OCI-LY1 (cell line): ENCODE measurements around the gene NFASC.

Experiments used
- H2AFZ ChIP-seq: fragments of 200-600 bp; sonication (generic), shearing (Covaris generic); 2 replicates; pipeline ENCODE4 v1.6.0; 2014; ENCODE audit warnings: antibody characterized with exemption, mild to moderate bottlenecking, low read length
- H3F3A ChIP-seq: fragments of 200-600 bp; sonication (generic), shearing (Covaris generic); 2 replicates; pipeline ENCODE4 v1.6.0; 2014; ENCODE audit warnings: mild to moderate bottlenecking, antibody characterized with exemption, low read length, moderate library complexity; ENCODE audit not compliant: insufficient read depth
- H3K27ac ChIP-seq: fragments of 200-600 bp; sonication (generic); 2 replicates; pipeline ENCODE4 v1.5.1; 2014; ENCODE audit warnings: low read length, mixed run types, mild to moderate bottlenecking, low read depth; ENCODE audit not compliant: poor library complexity, severe bottlenecking
- H3K27me3 ChIP-seq: fragments of 200-600 bp; sonication (generic); 2 replicates; pipeline ENCODE4 v1.6.0; 2014; ENCODE audit warnings: antibody characterized with exemption, mild to moderate bottlenecking, low read length, moderate library complexity; ENCODE audit not compliant: insufficient read depth
- H3K36me3 ChIP-seq: fragments of 200-600 bp; sonication (generic); 2 replicates; pipeline ENCODE4 v1.6.1; 2014; ENCODE audit warnings: mild to moderate bottlenecking, antibody characterized with exemption, low read length, moderate library complexity, mixed read lengths; ENCODE audit not compliant: insufficient read depth
- H3K4me1 ChIP-seq: fragments of 200-600 bp; sonication (generic); 2 replicates; pipeline ENCODE4 v1.5.1; 2014; ENCODE audit warnings: mild to moderate bottlenecking, low read length, moderate library complexity; ENCODE audit not compliant: insufficient read depth, severe bottlenecking
- H3K4me2 ChIP-seq: fragments of 200-600 bp; sonication (generic), shearing (Covaris generic); 2 replicates; pipeline ENCODE4 v1.6.1; 2014; ENCODE audit warnings: low read length
- H3K4me3 ChIP-seq: fragments of 200-600 bp; sonication (generic); 2 replicates; pipeline ENCODE4 v1.5.1; 2014; ENCODE audit warnings: low read length, low read depth, mild to moderate bottlenecking, mixed read lengths; ENCODE audit not compliant: poor library complexity, severe bottlenecking
- H3K79me2 ChIP-seq: fragments of 200-600 bp; shearing (Covaris generic); 2 replicates; pipeline ENCODE4 v1.6.1; 2016; ENCODE audit warnings: mixed run types, low read length, mixed read lengths; ENCODE audit not compliant: insufficient read depth
- H3K9ac ChIP-seq: fragments of 200-600 bp; sonication (generic), shearing (Covaris generic); 2 replicates; pipeline ENCODE4 v1.6.1; 2014; ENCODE audit warnings: mild to moderate bottlenecking, low read length, mixed read lengths
- H3K9me2 ChIP-seq: fragments of 200-600 bp; sonication (generic), shearing (Covaris generic); 2 replicates; pipeline ENCODE4 v1.6.1; 2014; ENCODE audit warnings: low read depth, mild to moderate bottlenecking, low read length, mixed read lengths
- H3K9me3 ChIP-seq: fragments of 200-600 bp; shearing (Covaris generic); 2 replicates; pipeline ENCODE4 v1.6.1; 2014; ENCODE audit warnings: low read length, mixed read lengths
- H4K20me1 ChIP-seq: fragments of 200-600 bp; sonication (generic), shearing (Covaris generic); 2 replicates; pipeline ENCODE4 v1.6.0; 2016; ENCODE audit warnings: mild to moderate bottlenecking, low read length; ENCODE audit not compliant: insufficient read depth
- CTCF ChIP-seq: fragments of 200-600 bp; sonication (generic), shearing (Covaris generic); IDR thresholded peaks from 2 replicates; pipeline ENCODE4 v1.5.1; 2017; ENCODE audit warnings: mild to moderate bottlenecking, antibody characterized with exemption, low read length, moderate library complexity, mixed read lengths
- EZH2 ChIP-seq: fragments of 200-600 bp; sonication (generic), shearing (Covaris generic); IDR thresholded peaks from 2 replicates; pipeline ENCODE4 v1.8.0; 2017; ENCODE audit warnings: borderline replicate concordance, mixed run types, mild to moderate bottlenecking, antibody characterized with exemption, low read length, moderate library complexity, mixed read lengths

Gene NFASC

GRCh38 chr1:204909109-204909508 is 38.4 kb downstream of the NFASC start:
- Histone ChIP-seq H3K9me3 (no peaks in the 10 kb centered on the region), H3K27me3 (no peaks in the 10 kb centered on the region), H3K79me2 (no peaks in the 10 kb centered on the region), H3K4me2 (no peak overlapping the region), H3F3A (no peaks in the 10 kb centered on the region), H3K36me3 (no peaks in the 10 kb centered on the region), H3K27ac (no peak overlapping the region), H3K4me3 (no peak overlapping the region), H2AFZ (no peak overlapping the region), H4K20me1 (no peaks in the 10 kb centered on the region), H3K9ac (no peak overlapping the region), H3K9me2 (no peaks in the 10 kb centered on the region), H3K4me1 (no peaks in the 10 kb centered on the region)
- TF ChIP-seq CTCF (no peak), EZH2 (no peak)

- TF ChIP-seq CTCF: no peak
- TF ChIP-seq EZH2: no peak
- Histone ChIP-seq H3K9me3 (no peaks in the 10 kb centered on the region), H3K4me1 (no peaks in the 10 kb centered on the region), H2AFZ (no peak overlapping the region), H3K27ac (no peak overlapping the region), H3F3A (no peaks in the 10 kb centered on the region), H3K9me2 (no peaks in the 10 kb centered on the region), H3K4me2 (no peak overlapping the region), H3K27me3 (no peaks in the 10 kb centered on the region; the same call in 1 of the 2 replicates), H3K36me3 (no peaks in the 10 kb centered on the region), H3K9ac (no peak overlapping the region), H4K20me1 (no peaks in the 10 kb centered on the region), H3K79me2 (no peaks in the 10 kb centered on the region), H3K4me3 (no peak overlapping the region)
Measured at GRCh38 chr1:204915861-204916495, 45.3 kb downstream of the NFASC start.

- Histone ChIP-seq H3K4me2 (no peak overlapping the region), H3K27ac (no peak overlapping the region), H3K27me3 (no peaks in the 10 kb centered on the region; the same call in 1 of the 2 replicates), H3K9me3 (no peaks in the 10 kb centered on the region), H3K4me1 (no peaks in the 10 kb centered on the region), H3K36me3 (no peaks in the 10 kb centered on the region), H3K9me2 (no peaks in the 10 kb centered on the region), H3K4me3 (no peak overlapping the region), H3F3A (no peaks in the 10 kb centered on the region), H4K20me1 (no peaks in the 10 kb centered on the region), H3K79me2 (no peaks in the 10 kb centered on the region), H2AFZ (no peak overlapping the region), H3K9ac (no peak overlapping the region)
- no peak for TF ChIP-seq CTCF
- no peak for TF ChIP-seq EZH2
Measured at GRCh38 chr1:204917802-204918201, 47.1 kb downstream of the NFASC start.
